NCI-H128 (cell line): Measurements from ENCODE around the gene ZNF337.
"Not testable (repeated sequence)": the region's sequence is repeated elsewhere in the genome, so short reads cannot be mapped to it uniquely, and the experiment has no call there.

Experiments used
- DNase-seq: peaks from one replicate; lab custom pipeline; 2025; ENCODE audit not compliant: unreplicated experiment; lab: John Stamatoyannopoulos, UW

ZNF337 gene

GRCh38 chr20:25630615-25631014, 66.0 kb downstream of the ZNF337 start:
- DNase-seq = not testable (repeated sequence)

- no peak for DNase-seq
Measured at GRCh38 chr20:25629816-25630499, 66.7 kb downstream of the ZNF337 start.

- DNase-seq = no peak
Measured at GRCh38 chr20:25626779-25627178, 69.9 kb downstream of the ZNF337 start.

GRCh38 chr20:25624500-25624939, 72.1 kb downstream of the ZNF337 start:
- no peak for DNase-seq
